CD4-positive, alpha-beta T cell treated with Interleukin-6 at 100 ng/mL for 8 hours (primary cell): ENCODE data around the gene EFNB3.
A peak's percentile ranks its signal among the peaks of the same experiment; 100 is the strongest.

Source experiments
- DNase-seq: peaks from one replicate; pipeline ENCODE4 v3.0.0-alpha.2; 2020; ENCODE audit warnings: mixed read lengths, low spot score

EFNB3 gene

GRCh38 chr17:7704601-7705268 is at the start of gene EFNB3:
EFNB3 (plus strand) TSS chr17:7705202; CDS start chr17:7705599, 397 bp downstream.
- no peak for DNase-seq

- no peak for DNase-seq
Observed at GRCh38 chr17:7655541-7655840, 49.5 kb upstream of the EFNB3 start.

- no peak for DNase-seq
Observed at GRCh38 chr17:7656958-7657609, 47.9 kb upstream of the EFNB3 start.

- DNase-seq: no peak
Observed at GRCh38 chr17:7667656-7668406, 37.2 kb upstream of the EFNB3 start.

GRCh38 chr17:7668482-7668881 is 36.5 kb upstream of the EFNB3 start:
- no peak for DNase-seq

- DNase-seq: no peak
Observed at GRCh38 chr17:7673239-7673638, 31.8 kb upstream of the EFNB3 start.

- no peak for DNase-seq
Observed at GRCh38 chr17:7674934-7675333, 30.1 kb upstream of the EFNB3 start.

GRCh38 chr17:7676533-7676932 is 28.5 kb upstream of the EFNB3 start:
- no peak for DNase-seq

- DNase-seq: no peak
Observed at GRCh38 chr17:7677388-7678067, 27.5 kb upstream of the EFNB3 start.

GRCh38 chr17:7684851-7685532 is 20.0 kb upstream of the EFNB3 start:
- no peak for DNase-seq

GRCh38 chr17:7685533-7686221 is 19.3 kb upstream of the EFNB3 start:
- peak; percentile 89 for DNase-seq

GRCh38 chr17:7686222-7687071 is 18.6 kb upstream of the EFNB3 start:
- peak; percentile 69 for DNase-seq

- peak; percentile 92 for DNase-seq
Observed at GRCh38 chr17:7687072-7687907, 17.7 kb upstream of the EFNB3 start, which contains the start of gene TP53. TP53 (minus strand) TSS chr17:7687490; CDS start chr17:7676594, 10,896 bp downstream.

GRCh38 chr17:7687908-7688807 is 16.8 kb upstream of the EFNB3 start, which contains the start of gene WRAP53:
WRAP53 (plus strand) TSS chr17:7688477; CDS start chr17:7688649, 172 bp downstream.
- peak; percentile 95 for DNase-seq

GRCh38 chr17:7688808-7689316 is 16.1 kb upstream of the EFNB3 start:
- no peak for DNase-seq

GRCh38 chr17:7695586-7695985 is 9.4 kb upstream of the EFNB3 start:
- no peak for DNase-seq

GRCh38 chr17:7697828-7698588 is 7.0 kb upstream of the EFNB3 start:
- DNase-seq: no peak
